Measurements from ENCODE around the gene SULT6B1. TPM values are rescaled to one million over a fixed set of nuclear protein-coding genes. Genes with fewer than 3 reads are reported as not detected.

Gene SULT6B1
- total and polyA plus RNA-seq, 2 of the 4 experiments (the other 2 are of a cell fraction): not detected

GRCh38 chr2:37148325-37148724 lies 40.1 kb downstream of the SULT6B1 start:
- H4K5ac ChIP-seq (ENCODE audit: low read depth, low read length): no peak overlapping the region
- H3K79me1 ChIP-seq (ENCODE audit: low read depth in 1 of 2, low read length in 2 of 2): peaks cover 23 to 45% of the 10 kb centered on the region in 2 experiments
- no peaks in the 10 kb centered on the region for H3K27me3 ChIP-seq (ENCODE audit: control insufficient read depth, insufficient read depth, low read length)
- no peak overlapping the region for H3K14ac ChIP-seq (replicated peaks; ENCODE audit: low read depth, low read length)
- in situ Hi-C loops (cut with MboI; ENCODE audit: low sequenced_read_pairs) (no loop called here), intact Hi-C loops (cut with micrococcal nuclease) (no loop called here), dilution Hi-C loops (cut with HindIII; ENCODE audit: low sequenced_read_pairs, unreplicated experiment) (no loop called here)
- H3K4me1 ChIP-seq (ENCODE audit: control insufficient read depth, insufficient read depth, low read length): no peaks in the 10 kb centered on the region; the same call in 1 of the 2 replicates
- no peak overlapping the region for H3K23ac ChIP-seq (ENCODE audit: low read depth, low read length)
- no peak overlapping the region for H4K91ac ChIP-seq (ENCODE audit: insufficient read depth, low read depth, low read length)
- no peak overlapping the region for H3K56ac ChIP-seq (ENCODE audit: extremely low read depth, insufficient read depth, low read length)
- H2AFZ ChIP-seq (replicated peaks; ENCODE audit: low read length, poor library complexity): no peak overlapping the region
- ChIA-PET POLR2A (ENCODE audit: unreplicated experiment) (no interaction called here), CTCF (no interaction called here)
- no peak overlapping the region for H4K8ac ChIP-seq (ENCODE audit: low read depth in 2 of 2, low read length in 2 of 2)
- no peak overlapping the region for H2BK20ac ChIP-seq (ENCODE audit: low read depth, low read length)
- H3K4me3 ChIP-seq (ENCODE audit: insufficient read depth, low read depth, low read length): no peak overlapping the region
- H4K20me1 ChIP-seq (ENCODE audit: insufficient read depth, low read length): peaks cover 3% of the 10 kb centered on the region; the same call in 1 of the 2 replicates
- peaks cover 9% of the 10 kb centered on the region for H3K9me1 ChIP-seq (ENCODE audit: insufficient read depth, low read length)
- TF ChIP-seq CEBPB (IDR thresholded peaks at IDR 0.05; ENCODE audit: low read depth, low read length) (no peak), MAFK (IDR thresholded peaks at IDR 0.05; ENCODE audit: low read depth, low read length) (no peak), SMC3 (IDR thresholded peaks at IDR 0.05; ENCODE audit: low read depth, low read length) (no peak), MXI1 (IDR thresholded peaks at IDR 0.05; ENCODE audit: borderline replicate concordance, low read depth, low read length) (no peak)
- 80% methylated on average over 2 of the region's 7 CpGs; no CpG with 5 or more reads in 1 of the 2 experiments for WGBS, 2 experiments (ENCODE audit: extremely low coverage in 2 of 2, insufficient read length in 1 of 2)
- H2BK15ac ChIP-seq (ENCODE audit: low read depth, low read length): no peak overlapping the region
- no peak overlapping the region for H3K27ac ChIP-seq (ENCODE audit: insufficient read depth, low read length)
- BruUV-seq (replicated peaks): no TSS peak
- H3K9me3 ChIP-seq (ENCODE audit: control insufficient read depth, insufficient read depth, low read length): no peaks in the 10 kb centered on the region
- H2BK5ac ChIP-seq (ENCODE audit: low read depth, low read length, poor library complexity, severe bottlenecking): no peak overlapping the region
- no peak for DNase-seq
- H2BK120ac ChIP-seq (ENCODE audit: low read depth, low read length): no peak overlapping the region
- no peak overlapping the region for H3K18ac ChIP-seq (ENCODE audit: low read depth, low read length)
- no peak overlapping the region for H3K4ac ChIP-seq (ENCODE audit: low read depth, low read length)
- no peak overlapping the region for H2AK5ac ChIP-seq (ENCODE audit: low read depth, low read length)
- no peak for ATAC-seq (ENCODE audit: low read depth)
- H3K36me3 ChIP-seq (ENCODE audit: control insufficient read depth, insufficient read depth, low read length): peaks cover 24% of the 10 kb centered on the region
- H2AK9ac ChIP-seq (replicated peaks; ENCODE audit: low read depth, low read length, poor library complexity): no peak overlapping the region
- H3K9ac ChIP-seq (ENCODE audit: low read depth, low read length): no peak overlapping the region
- H3K4me2 ChIP-seq (ENCODE audit: low read depth, low read length): no peak overlapping the region

Measured in IMR-90 (cell line).